Measurements from ENCODE around the gene ZC3H15.
"Not testable (repeated sequence)": the region's sequence is repeated elsewhere in the genome, so short reads cannot be mapped to it uniquely, and the experiment has no call there.

The ZC3H15 gene

DNA sequence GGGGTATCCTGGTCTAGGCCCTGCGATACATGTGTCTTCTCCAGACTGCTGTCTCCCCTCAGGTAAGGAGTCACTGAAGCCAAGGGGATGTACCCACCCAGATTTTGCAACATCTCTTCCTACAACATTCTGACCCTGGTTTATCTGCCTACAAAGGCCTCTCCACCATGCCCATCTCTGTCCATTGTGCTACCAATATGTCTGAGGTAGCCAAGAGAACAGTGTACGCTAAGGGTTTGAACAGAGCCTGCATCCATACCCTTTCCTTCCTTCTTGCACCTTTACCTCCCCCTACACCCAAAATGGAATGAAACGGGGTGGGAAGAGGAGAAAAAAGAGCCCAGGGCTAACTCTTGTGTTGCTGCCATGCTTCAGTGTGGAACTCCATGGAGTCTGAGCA, 11.9 kb downstream of the ZC3H15 start:
- no peak for DNase-seq

DNA sequence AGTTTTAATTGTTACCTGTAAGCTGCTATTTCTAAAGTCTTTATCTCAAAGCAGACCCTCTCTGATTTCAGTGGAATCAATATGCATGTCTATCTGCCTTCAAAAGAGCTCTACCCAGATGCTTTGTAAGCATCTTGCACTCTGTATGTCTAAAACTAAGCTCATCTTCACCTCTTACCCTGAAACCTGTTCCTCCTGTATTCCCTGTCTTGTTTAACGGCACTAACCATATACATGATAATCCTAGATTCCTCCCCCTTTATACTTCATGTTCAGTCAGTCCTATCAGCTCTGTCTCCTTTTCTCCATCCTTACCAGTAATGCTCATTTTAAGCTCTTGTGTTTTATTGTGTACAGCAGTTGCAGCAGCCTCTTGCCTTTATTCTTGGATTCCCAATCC, 12.8 kb downstream of the ZC3H15 start:
- DNase-seq: no peak

GRCh38 chr2:186503827-186504606, 18.0 kb downstream of the ZC3H15 start:
- DNase-seq: no peak

GRCh38 chr2:186508263-186508662, 22.2 kb downstream of the ZC3H15 start:
- DNase-seq: no peak

DNA sequence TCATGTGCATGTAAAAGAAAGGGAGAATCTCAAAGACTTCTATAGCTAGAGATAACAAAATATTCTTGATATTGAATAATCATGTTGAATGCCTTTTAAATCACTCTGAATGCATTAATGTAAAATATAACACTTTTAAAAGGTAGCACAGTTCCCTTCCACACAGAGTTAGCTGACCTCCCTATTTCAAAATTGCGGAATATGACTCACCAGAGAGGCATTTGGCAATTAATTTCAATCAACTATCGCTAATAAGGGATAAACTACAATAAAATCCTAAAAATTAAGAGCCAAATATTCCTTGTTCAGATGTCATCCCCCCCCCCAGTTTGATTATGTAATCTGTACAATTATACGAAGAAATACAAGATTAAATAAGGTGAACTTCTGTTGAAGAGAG, 29.3 kb downstream of the ZC3H15 start:
- DNase-seq: no peak

GRCh38 chr2:186516396-186516795, 30.3 kb downstream of the ZC3H15 start:
- no peak for DNase-seq

DNA sequence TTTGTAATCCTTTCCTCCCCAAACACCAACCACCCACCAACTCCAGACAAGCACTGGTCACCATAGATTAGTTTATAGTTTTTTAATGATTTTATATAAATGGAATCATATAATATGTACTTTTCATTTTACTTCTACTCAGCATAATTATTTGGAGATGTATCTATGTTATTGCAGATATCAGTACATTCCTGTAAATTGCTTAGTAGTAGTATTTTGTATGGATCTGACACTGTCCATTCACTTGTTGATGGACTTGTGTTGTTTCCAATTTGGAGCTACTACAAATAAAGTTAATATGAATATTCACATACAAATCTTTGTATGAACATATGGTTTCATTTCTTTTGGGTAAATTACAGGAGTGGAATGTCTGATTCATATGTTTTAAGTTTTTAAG, 31.0 kb downstream of the ZC3H15 start:
- DNase-seq: no peak

DNA sequence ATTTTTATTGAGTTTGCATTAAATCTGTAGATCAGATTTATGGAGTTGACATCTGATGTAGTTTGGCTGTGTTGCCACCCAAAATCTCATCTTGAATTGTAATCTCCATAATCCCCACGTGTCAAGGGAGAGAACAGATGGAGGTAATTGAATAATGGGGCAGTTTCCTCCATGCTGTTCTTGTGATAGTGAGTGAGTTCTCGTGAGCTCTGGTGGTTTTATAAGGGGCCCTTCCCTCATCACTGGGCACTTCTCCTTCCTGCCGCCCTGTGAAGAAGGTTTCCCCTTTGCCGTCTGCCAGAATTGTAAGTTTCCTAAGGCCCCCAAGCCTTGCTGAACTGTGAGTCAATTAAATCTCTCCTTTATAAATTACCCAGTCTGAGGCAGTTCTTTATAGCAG, 32.2 kb downstream of the ZC3H15 start:
- DNase-seq: no peak

DNA sequence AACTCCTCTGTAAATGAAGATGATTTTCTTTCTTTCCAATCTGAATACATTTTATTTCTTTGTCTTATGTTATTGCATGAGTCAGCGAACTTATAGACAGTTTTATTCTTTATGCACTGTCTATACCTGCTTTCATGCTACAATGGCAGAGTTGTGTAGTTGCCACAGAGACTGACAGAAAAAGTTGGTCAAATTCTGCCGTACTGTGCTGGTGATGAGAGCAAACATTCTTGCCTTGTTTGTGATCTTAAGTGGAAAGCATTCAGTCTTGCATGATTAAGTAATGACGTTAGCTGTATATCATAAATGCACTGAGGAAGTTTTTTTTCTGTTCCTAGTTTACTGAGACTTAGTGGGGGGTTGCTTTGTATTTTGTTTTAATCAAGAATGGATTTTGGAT, 32.9 kb downstream of the ZC3H15 start:
- no peak for DNase-seq

- DNase-seq: not testable (repeated sequence)
These were observed 35.6 kb downstream of the ZC3H15 start for GRCh38 chr2:186521570-186522153.

- no peak for DNase-seq
These were observed 36.4 kb downstream of the ZC3H15 start for GRCh38 chr2:186522450-186522849.

DNA sequence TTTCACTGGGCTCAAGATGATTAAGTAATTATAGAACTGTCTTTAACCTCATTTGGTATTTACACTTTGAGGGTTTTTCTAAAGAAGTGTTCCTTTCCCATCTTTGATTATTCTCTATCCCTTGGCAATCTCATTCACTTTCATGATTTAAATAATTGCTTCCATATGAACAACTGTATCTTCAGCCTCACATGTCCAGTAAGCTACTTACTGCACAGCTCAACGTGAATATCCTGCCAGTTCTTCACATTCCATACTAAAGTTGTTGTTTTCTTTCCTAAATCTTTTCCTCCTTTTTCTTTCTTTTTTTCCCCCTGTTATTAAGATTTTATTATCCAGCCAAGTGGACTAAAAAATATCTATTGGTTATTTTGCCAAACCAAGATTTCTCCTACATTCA, 37.7 kb downstream of the ZC3H15 start:
- no peak for DNase-seq

- no peak for DNase-seq
These were observed 40.2 kb downstream of the ZC3H15 start for GRCh38 chr2:186526281-186526680.

DNA sequence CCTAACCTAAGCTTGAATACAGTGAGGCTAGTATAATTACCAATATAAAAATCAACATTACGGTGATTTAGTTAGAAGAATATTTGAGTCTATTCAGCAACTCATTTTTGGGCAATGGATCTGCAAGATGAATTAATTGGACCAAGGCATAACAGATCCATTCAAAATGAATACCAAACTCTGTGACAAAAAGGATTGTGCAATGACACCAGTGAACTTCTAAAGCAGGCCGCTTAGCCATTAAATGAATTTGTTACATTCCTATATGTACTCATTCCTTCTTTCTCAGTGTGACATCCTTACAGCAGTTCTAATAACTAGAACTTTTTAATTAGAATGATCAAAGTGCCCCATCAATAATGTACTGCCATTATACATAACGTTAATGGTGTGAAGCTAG, 44.3 kb downstream of the ZC3H15 start:
- no peak for DNase-seq

DNA sequence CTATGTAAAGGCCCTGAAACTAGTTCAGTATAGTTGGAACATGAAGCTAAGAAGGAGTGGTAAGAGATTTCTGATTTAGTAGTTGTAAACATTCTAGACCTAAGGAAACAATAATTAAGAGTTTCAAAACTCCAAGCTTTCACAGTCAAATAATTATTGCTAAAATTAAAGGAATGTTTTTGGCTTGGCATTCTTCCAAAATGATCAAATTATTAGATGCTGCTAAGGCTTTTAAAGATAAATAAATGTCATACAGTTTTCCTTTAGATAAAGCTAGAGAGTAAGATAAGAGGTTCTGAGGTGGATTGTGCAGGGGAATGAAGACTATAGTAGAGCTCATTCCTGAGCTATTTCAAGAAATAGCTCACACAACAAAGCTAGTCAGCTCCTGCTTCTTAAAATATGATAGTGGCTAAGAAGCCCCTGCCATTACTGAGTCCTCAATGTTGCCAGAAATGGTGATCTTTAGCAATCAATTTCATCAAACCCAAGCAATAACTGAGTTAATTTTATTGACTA, 45.3 kb downstream of the ZC3H15 start:
- DNase-seq: no peak

- no peak for DNase-seq
These were observed 46.8 kb downstream of the ZC3H15 start for GRCh38 chr2:186532891-186533290.

- DNase-seq: no peak
These were observed 47.7 kb downstream of the ZC3H15 start for GRCh38 chr2:186533717-186534116.

DNA sequence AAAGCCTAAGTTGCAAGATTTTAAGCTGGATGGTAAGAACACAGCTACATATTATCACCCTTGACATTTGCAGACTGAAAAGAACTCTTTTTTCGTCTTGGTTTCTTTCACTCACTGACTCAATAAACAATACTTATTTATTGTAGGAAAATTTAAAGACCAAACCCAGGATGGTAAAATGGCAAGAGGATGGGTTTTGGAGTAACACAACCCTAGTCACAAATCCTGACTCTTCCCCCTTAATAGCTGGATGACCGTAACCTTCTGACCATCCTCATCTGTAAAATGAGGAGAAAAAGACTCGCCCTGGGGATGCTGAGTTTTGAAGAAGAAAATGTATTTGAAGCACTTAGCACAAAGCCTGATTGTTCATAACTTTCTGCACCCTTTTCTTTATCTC, 48.3 kb downstream of the ZC3H15 start:
- DNase-seq: no peak

GRCh38 chr2:186535861-186536260, 49.8 kb downstream of the ZC3H15 start:
- DNase-seq: no peak

GRCh38 chr2:186537019-186537418, 51.0 kb downstream of the ZC3H15 start:
- no peak for DNase-seq

DNA sequence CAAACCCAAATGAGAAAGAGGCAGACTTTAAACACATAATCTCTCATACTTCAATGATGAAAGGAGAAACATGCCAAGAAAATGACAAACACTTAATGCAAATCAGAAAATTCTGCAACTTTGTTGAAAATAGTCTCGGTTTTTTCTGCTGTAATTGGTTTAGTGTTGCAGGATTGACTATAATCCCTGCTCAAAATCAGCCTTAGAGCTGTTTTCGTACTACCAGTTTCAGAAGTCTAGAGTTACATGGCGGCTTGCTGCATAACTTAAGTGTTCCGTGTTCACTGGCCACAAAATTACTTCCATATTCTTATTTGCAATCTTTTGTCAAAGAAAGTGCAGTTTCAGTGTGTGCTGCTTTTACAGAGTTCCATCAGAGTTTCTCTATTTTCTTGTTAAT, 54.9 kb downstream of the ZC3H15 start:
- no peak for DNase-seq

DNA sequence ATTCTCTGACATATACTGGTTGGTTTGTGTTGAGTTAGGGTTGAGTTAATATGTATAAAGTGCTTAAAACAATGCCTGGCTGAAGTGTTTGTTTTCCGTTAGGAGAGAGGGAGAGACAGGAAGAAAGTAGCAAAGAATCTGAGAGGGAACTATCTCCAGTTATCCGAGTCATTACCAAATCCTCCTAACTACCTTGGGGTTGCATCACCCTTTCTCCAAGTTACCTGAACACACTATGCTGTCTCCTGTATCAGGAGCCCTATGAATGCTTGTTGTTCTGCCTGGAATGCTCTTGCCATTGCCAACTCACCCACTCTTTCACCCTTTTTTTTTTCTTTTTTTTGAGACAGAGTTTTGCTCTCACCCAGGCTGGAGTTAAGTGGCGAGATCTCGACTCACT, 55.9 kb downstream of the ZC3H15 start:
- DNase-seq: no peak

GRCh38 chr2:186543561-186544131, 57.6 kb downstream of the ZC3H15 start:
- no peak for DNase-seq

DNA sequence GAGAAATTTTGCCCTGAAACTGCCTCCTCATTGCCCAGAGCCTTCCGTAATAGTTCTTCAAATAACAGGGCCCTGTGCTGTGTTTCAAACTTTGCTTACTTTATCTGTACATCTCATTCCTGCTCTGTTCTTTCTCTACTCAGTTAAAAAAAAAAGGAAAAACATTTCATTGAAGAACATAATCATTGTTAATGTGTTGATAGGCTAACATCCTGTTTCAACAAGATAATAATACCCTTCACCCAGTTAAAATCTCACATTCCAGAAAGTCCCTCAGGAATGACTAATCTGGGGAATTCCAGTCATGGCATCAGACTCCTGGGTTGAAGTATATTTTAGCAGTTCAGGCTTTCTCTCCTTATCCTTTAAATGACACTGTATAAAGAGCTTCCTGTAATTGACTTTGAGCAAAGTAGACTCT, 58.2 kb downstream of the ZC3H15 start:
- DNase-seq: no peak
